K562 (cell line): ENCODE measurements around the gene HMBS. TPM values are rescaled to one million over a fixed set of nuclear protein-coding genes. Genes with fewer than 3 reads are reported as not detected.
A peak's percentile ranks its signal among the peaks of the same experiment; 100 is the strongest.

Experiments used
- ATAC-seq: fragments of 200-7000 bp; cut with Tn5 transposase; 3 replicates; pipeline ENCODE4 v1.9.1; 2020; ENCODE audit warnings: moderate library complexity
- BruUV-seq: library from RNA; stranded (reverse); fragments of 400-500 nt; replicated peaks from 2 replicates; lab custom pipeline; 2021; lab: Mats Ljungman, UMichigan
- CTCF ChIA-PET: fragments of 300-600 bp; formaldehyde crosslinking; extraction: SDS; loops from one replicate; lab custom pipeline; 2021; ENCODE audit warnings: low intra/inter-chr PET ratio; lab: Yijun Ruan, JAX
- POLR2A ChIA-PET: fragments of 300-600, 350-650 bp; sonication (Branson Sonifier 250); formaldehyde crosslinking; extraction: SDS; loops from one replicate; lab custom pipeline; 2021; ENCODE audit warnings: antibody characterized with exemption, inconsistent platforms; lab: Yijun Ruan, JAX
- DNase-seq, 4 experiments: peaks; one replicate each; pipeline versions ENCODE4 v3.0.0 to v3.0.0-alpha.2; 2011 to 2018; ENCODE audit warnings: low spot score in 3 of 4, mixed read lengths in 3 of 4; ENCODE audit errors: extremely low read depth in 1 of 4
- FAIRE-seq: peaks from 2 replicates; lab custom pipeline; 2011; peaks lifted over from hg19 to GRCh38; lab: Jason Lieb, UNC
- H2AFZ ChIP-seq: 2 replicates; pipeline ENCODE4 v1.6.0; 2011; ENCODE audit warnings: low read depth, low read length, control low read depth, inconsistent platforms
- H3K27ac ChIP-seq: fragments of 200-600 bp; 3 replicates; pipeline ENCODE4 v1.8.0; 2011; ENCODE audit warnings: low read depth, mild to moderate bottlenecking, control low read depth, inconsistent platforms, low read length, moderate library complexity, mixed read lengths; ENCODE audit errors: extremely low read depth
- H3K27me3 ChIP-seq, 2 experiments: fragments of 300-600 bp in 1 of 2; 2 replicates in 1 of 2; 3 replicates in 1 of 2; pipeline versions ENCODE4 v1.6.0 to v1.8.0; 2011; ENCODE audit warnings: inconsistent platforms in 2 of 2, low read length in 2 of 2, mild to moderate bottlenecking in 1 of 2, mixed read lengths in 1 of 2, moderate library complexity in 1 of 2; ENCODE audit not compliant: control insufficient read depth in 2 of 2, insufficient read depth in 2 of 2
- H3K36me3 ChIP-seq: fragments of 300-600 bp; 3 replicates; pipeline ENCODE4 v1.8.0; 2011; ENCODE audit warnings: mild to moderate bottlenecking, low read length, inconsistent platforms; ENCODE audit not compliant: control insufficient read depth, insufficient read depth
- H3K4me1 ChIP-seq, 2 experiments: fragments of 200-600 bp in 1 of 2; replicated peaks in 1 of 2; 2 replicates in 1 of 2; 3 replicates in 1 of 2; pipeline versions ENCODE4 v1.5.1 to v1.8.0; 2011; ENCODE audit warnings: inconsistent platforms in 2 of 2, low read length in 2 of 2, mild to moderate bottlenecking in 1 of 2, mixed read lengths in 1 of 2, moderate library complexity in 1 of 2; ENCODE audit not compliant: control insufficient read depth in 2 of 2, insufficient read depth in 2 of 2
- H3K4me2 ChIP-seq: 2 replicates; pipeline ENCODE4 v1.6.1; 2011; ENCODE audit warnings: low read length, control low read depth, inconsistent platforms, mixed read lengths; ENCODE audit not compliant: insufficient read depth
- H3K4me3 ChIP-seq: fragments of 200-600 bp; sonication (generic), shearing (Covaris generic); 2 replicates; pipeline ENCODE4 v1.5.1; 2016; ENCODE audit warnings: control low read depth, inconsistent platforms
- H3K79me2 ChIP-seq: fragments of 200-600 bp; 3 replicates; pipeline ENCODE4 v1.8.0; 2011; ENCODE audit warnings: low read length, inconsistent platforms; ENCODE audit not compliant: control insufficient read depth, insufficient read depth
- H3K9ac ChIP-seq, 2 experiments: 2 replicates each; pipeline versions ENCODE4 v1.6.0 to v1.6.1; 2011; ENCODE audit warnings: low read depth in 2 of 2, low read length in 2 of 2, control low read depth in 1 of 2, inconsistent platforms in 1 of 2, mild to moderate bottlenecking in 1 of 2, mixed read lengths in 1 of 2; ENCODE audit not compliant: insufficient read depth in 1 of 2
- H3K9me1 ChIP-seq: one replicate; pipeline ENCODE4 v1.6.0; 2011; ENCODE audit warnings: inconsistent platforms, mild to moderate bottlenecking, low read length, moderate library complexity; ENCODE audit not compliant: control insufficient read depth, insufficient read depth
- H3K9me3 ChIP-seq: replicated peaks from 2 replicates; pipeline ENCODE4 v1.5.1; 2011; ENCODE audit warnings: low read depth, low read length, inconsistent platforms; ENCODE audit not compliant: control insufficient read depth, insufficient read depth
- H4K20me1 ChIP-seq: replicated peaks from 2 replicates; pipeline ENCODE4 v1.6.1; 2011; ENCODE audit warnings: low read length, inconsistent platforms, mixed read lengths; ENCODE audit not compliant: control insufficient read depth, insufficient read depth
- DACH1 ChIP-seq: fragments of 450-650 bp; IDR thresholded peaks from 2 replicates; pipeline ENCODE4 v1.6.1; 2018; ENCODE audit not compliant: partially characterized antibody
- HNRNPH1 ChIP-seq: fragments of 200-400 bp; formaldehyde crosslinking; optimal IDR thresholded peaks from 2 replicates; pipeline ENCODE3; 2017; ENCODE audit warnings: low read depth, mild to moderate bottlenecking, low read length, moderate library complexity
- MYC ChIP-seq, 2 experiments: fragments of 250-450 bp in 1 of 2; sonication (Bioruptor Pico) in 1 of 2; IDR thresholded peaks; 2 replicates each; pipeline versions ENCODE4 v1.5.1 to v1.6.1; 2012 to 2021; ENCODE audit warnings: low read depth in 2 of 2, borderline replicate concordance in 1 of 2, improper control_type of control experiment in 1 of 2, low read length in 1 of 2, mild to moderate bottlenecking in 1 of 2, moderate library complexity in 1 of 2
- NCOR1 ChIP-seq: fragments of 450-650 bp; IDR thresholded peaks from 2 replicates; pipeline ENCODE4 v1.6.1; 2016; ENCODE audit warnings: mild to moderate bottlenecking, moderate library complexity
- NFIC ChIP-seq: fragments of 450-650 bp; IDR thresholded peaks from 2 replicates; pipeline ENCODE4 v1.6.1; 2017; ENCODE audit warnings: mild to moderate bottlenecking, inconsistent platforms
- POLR2A ChIP-seq: fragments of 450-650 bp; conservative IDR thresholded peaks from 2 replicates; pipeline ENCODE4 v1.6.1; 2016
- POLR2AphosphoS5 ChIP-seq: IDR thresholded peaks from 2 replicates; pipeline ENCODE4 v1.6.1; 2011; ENCODE audit warnings: mild to moderate bottlenecking, low read depth, low read length, moderate library complexity; ENCODE audit not compliant: control insufficient read depth, insufficient read depth
- RFX7 ChIP-seq: fragments of 250-450 bp; sonication (Bioruptor Pico); IDR thresholded peaks from 2 replicates; pipeline ENCODE4 v1.5.1; 2021; ENCODE audit warnings: mild to moderate bottlenecking
- SNIP1 ChIP-seq: fragments of 450-650 bp; IDR thresholded peaks from 2 replicates; pipeline ENCODE4 v1.7.1; 2017; ENCODE audit warnings: low read depth, mild to moderate bottlenecking
- ZNF174 ChIP-seq: fragments of 250-450 bp; sonication (Bioruptor Pico); IDR thresholded peaks from 2 replicates; pipeline ENCODE4 v1.4.0; 2020; ENCODE audit warnings: mild to moderate bottlenecking
- ZNF449 ChIP-seq: fragments of 250-450 bp; sonication (Bioruptor Pico); IDR thresholded peaks from 2 replicates; pipeline ENCODE4 v1.8.0; 2022; ENCODE audit warnings: moderate library complexity, mild to moderate bottlenecking, inconsistent platforms
- ZNF584 ChIP-seq: fragments of 200-800 bp; sonication (Bioruptor generic); IDR thresholded peaks from 2 replicates; pipeline ENCODE4 v1.6.1; 2016; ENCODE audit warnings: low read depth, mild to moderate bottlenecking, missing genetic modification characterization, missing compliant biosample characterization
- WGBS: fragments of 100-300 bp; shearing (Covaris generic); methylation state at CpG from one replicate; pipeline ENCODE4 v1.1.6; 2016; ENCODE audit warnings: low coverage, mixed read lengths; ENCODE audit not compliant: insufficient coverage; ENCODE audit errors: missing lambda C conversion rate; 5-methylcytosine and 5-hydroxymethylcytosine counted together
- in situ Hi-C: fragments of 300-500 bp; cut with MboI; formaldehyde crosslinking; loops from 4 replicates; pipeline ENCODE4 v1.15.0; 2018; ENCODE audit warnings: inconsistent platforms, mixed read lengths
- intact Hi-C: fragments of 100-400 bp; cut with micrococcal nuclease; formaldehyde crosslinking; loops from 2 replicates; pipeline ENCODE4 v1.14.2; 2022
- polyA plus RNA-seq, 8 experiments: library from polyadenylated mRNA; depleted of rRNA in 4 of 8; stranded (reverse) in 5 of 8; unstranded in 3 of 8; fragments of >200 nt; fragmentation: Nextera tagmentation in 2 of 8; fragmentation: Illumina TruSeq in 1 of 8; extraction: Ambion mirVana in 2 of 8; extraction: Trizol in 1 of 8; gene quantifications; 2 replicates each; pipeline versions ENCODE4 v1.2.1 to v1.2.3, GENCODE V29; 2011 to 2014; ENCODE audit warnings: inconsistent platforms in 1 of 8, missing spikeins in 1 of 8
- total RNA-seq, 7 experiments: library from RNA; depleted of rRNA in 6 of 7; stranded (reverse); fragments of >200 nt in 6 of 7; fragmentation: Illumina TruSeq in 2 of 7; extraction: Trizol in 2 of 7; gene quantifications; 2 replicates each; pipeline versions ENCODE4 v1.2.1 to v1.2.3, GENCODE V29; 2011 to 2021; ENCODE audit warnings: low replicate concordance in 1 of 7
- TF ChIP-seq, protein P1 (sequence below), 3 experiments: fragments of 200-800 bp in 1 of 3; fragments of 250-450 bp in 1 of 3; fragments of 450-650 bp in 1 of 3; sonication (Bioruptor Pico) in 1 of 3; sonication (Bioruptor generic) in 1 of 3; formaldehyde crosslinking in 1 of 3; IDR thresholded peaks; 2 replicates each; pipeline versions ENCODE4 v1.6.1 to v1.8.0; 2016 to 2022; ENCODE audit warnings: mild to moderate bottlenecking in 2 of 3, missing genetic modification characterization in 2 of 3, missing compliant biosample characterization in 1 of 3, moderate library complexity in 1 of 3
- TF ChIP-seq, protein P2 (sequence below): fragments of 450-650 bp; formaldehyde crosslinking; IDR thresholded peaks from 2 replicates; pipeline ENCODE4 v1.4.0; 2020; ENCODE audit warnings: mild to moderate bottlenecking, moderate library complexity

The HMBS gene
- total and polyA plus RNA-seq, 9 of the 15 experiments (the other 6 are each of a cell fraction or from before 2014, with no cell fraction given): 56.9 to 385 (median 286) TPM

GRCh38 chr11:119091966-119092879 lies 7.5 kb downstream of the HMBS start:
- Histone ChIP-seq H2AFZ (no peak overlapping the region), H3K4me2 (peak overlapping the region; percentile 98), H3K27me3 (no peaks in the 10 kb centered on the region; a peak in 1 of 5 replicates), H3K4me3 (peak overlapping the region; percentile 94), H4K20me1 (peaks cover 25% of the 10 kb centered on the region), H3K9me1 (no peaks in the 10 kb centered on the region), H3K79me2 (peaks cover 81% of the 10 kb centered on the region), H3K4me1 (peaks cover 28 to 52% of the 10 kb centered on the region in 2 experiments), H3K9ac (peak overlapping the region; percentile 94 to 99), H3K36me3 (peaks cover 71% of the 10 kb centered on the region), H3K9me3 (no peaks in the 10 kb centered on the region), H3K27ac (peak overlapping the region; percentile 95; the same call in 2 of the 3 replicates)
- CTCF ChIA-PET: no interaction called here
- FAIRE-seq: no peak
- BruUV-seq: no TSS peak
- ATAC-seq: peak; percentile 1
- in situ Hi-C loops (no loop called here), intact Hi-C loops (no loop called here)
- 34% methylated on average over 13 of the region's 13 CpGs for WGBS
- POLR2A ChIA-PET: interaction anchor here (0.6 to 5.5 kb wide), 27 partner anchors 7 to 284 kb away, joined by 3 to 68 read pairs (median 4); partner anchors contain the start of genes C2CD2L, DPAGT1, HMBS and HYOU1
- peak in 3 of 4 experiments; percentile 7 to 55 (median 10) for DNase-seq
- TF ChIP-seq ZNF584 (CRISPR knock-in tag) (no peak), MYC (IDR thresholded peaks at IDR 0.05; ENCODE audit: low read depth, low read length) (no peak), MYC (CRISPR knock-in tag; IDR thresholded peaks at IDR 0.05; ENCODE audit: borderline replicate concordance, low read depth) (no peak), RFX7 (CRISPR knock-in tag) (0 out of 2 replicates have a peak, but pooled peaks have one; percentile 42), DACH1 (no peak), POLR2AphosphoS5 (peak; percentile 26; the same call in 1 of the 2 replicates), ZNF449 (no peak), NCOR1 (peak; percentile 23; the same call in 1 of the 2 replicates), SNIP1 (no peak), POLR2A (peak; percentile 47; the same call in 1 of the 2 replicates), NFIC (peak; percentile 51; the same call in 1 of the 2 replicates), HNRNPH1 (no peak), ZNF174 (CRISPR knock-in tag) (no peak)
- TF ChIP-seq, protein P1, sequence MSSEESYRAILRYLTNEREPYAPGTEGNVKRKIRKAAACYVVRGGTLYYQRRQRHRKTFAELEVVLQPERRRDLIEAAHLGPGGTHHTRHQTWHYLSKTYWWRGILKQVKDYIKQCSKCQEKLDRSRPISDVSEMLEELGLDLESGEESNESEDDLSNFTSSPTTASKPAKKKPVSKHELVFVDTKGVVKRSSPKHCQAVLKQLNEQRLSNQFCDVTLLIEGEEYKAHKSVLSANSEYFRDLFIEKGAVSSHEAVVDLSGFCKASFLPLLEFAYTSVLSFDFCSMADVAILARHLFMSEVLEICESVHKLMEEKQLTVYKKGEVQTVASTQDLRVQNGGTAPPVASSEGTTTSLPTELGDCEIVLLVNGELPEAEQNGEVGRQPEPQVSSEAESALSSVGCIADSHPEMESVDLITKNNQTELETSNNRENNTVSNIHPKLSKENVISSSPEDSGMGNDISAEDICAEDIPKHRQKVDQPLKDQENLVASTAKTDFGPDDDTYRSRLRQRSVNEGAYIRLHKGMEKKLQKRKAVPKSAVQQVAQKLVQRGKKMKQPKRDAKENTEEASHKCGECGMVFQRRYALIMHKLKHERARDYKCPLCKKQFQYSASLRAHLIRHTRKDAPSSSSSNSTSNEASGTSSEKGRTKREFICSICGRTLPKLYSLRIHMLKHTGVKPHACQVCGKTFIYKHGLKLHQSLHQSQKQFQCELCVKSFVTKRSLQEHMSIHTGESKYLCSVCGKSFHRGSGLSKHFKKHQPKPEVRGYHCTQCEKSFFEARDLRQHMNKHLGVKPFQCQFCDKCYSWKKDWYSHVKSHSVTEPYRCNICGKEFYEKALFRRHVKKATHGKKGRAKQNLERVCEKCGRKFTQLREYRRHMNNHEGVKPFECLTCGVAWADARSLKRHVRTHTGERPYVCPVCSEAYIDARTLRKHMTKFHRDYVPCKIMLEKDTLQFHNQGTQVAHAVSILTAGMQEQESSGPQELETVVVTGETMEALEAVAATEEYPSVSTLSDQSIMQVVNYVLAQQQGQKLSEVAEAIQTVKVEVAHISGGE (CRISPR knock-in tag; IDR thresholded peaks at IDR 0.05): no peak
- TF ChIP-seq, protein P2, sequence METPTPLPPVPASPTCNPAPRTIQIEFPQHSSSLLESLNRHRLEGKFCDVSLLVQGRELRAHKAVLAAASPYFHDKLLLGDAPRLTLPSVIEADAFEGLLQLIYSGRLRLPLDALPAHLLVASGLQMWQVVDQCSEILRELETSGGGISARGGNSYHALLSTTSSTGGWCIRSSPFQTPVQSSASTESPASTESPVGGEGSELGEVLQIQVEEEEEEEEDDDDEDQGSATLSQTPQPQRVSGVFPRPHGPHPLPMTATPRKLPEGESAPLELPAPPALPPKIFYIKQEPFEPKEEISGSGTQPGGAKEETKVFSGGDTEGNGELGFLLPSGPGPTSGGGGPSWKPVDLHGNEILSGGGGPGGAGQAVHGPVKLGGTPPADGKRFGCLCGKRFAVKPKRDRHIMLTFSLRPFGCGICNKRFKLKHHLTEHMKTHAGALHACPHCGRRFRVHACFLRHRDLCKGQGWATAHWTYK (CRISPR knock-in tag): no peak
